MM.1S (cell line): ENCODE data around the gene ENOSF1.

Experiments
- DNase-seq: peaks from one replicate; pipeline ENCODE4 v3.0.0-alpha.2; 2015
- H2AFZ ChIP-seq: fragments of 300-600 bp; sonication (generic); 2 replicates; pipeline ENCODE4 v1.6.0; 2016; ENCODE audit warnings: antibody characterized with exemption, low read length
- H3F3A ChIP-seq: fragments of 300-600 bp; sonication (generic); 2 replicates; pipeline ENCODE4 v1.6.1; 2016; ENCODE audit warnings: mild to moderate bottlenecking, antibody characterized with exemption, low read length, moderate library complexity, mixed read lengths; ENCODE audit not compliant: insufficient read depth
- H3K27ac ChIP-seq: fragments of 300-600 bp; sonication (generic); 2 replicates; pipeline ENCODE4 v1.5.1; 2016; ENCODE audit warnings: mild to moderate bottlenecking, low read length
- H3K27me3 ChIP-seq: fragments of 300-600 bp; sonication (generic); replicated peaks from 2 replicates; pipeline ENCODE4 v1.6.0; 2016; ENCODE audit warnings: low read length; ENCODE audit not compliant: insufficient read depth
- H3K36me3 ChIP-seq: fragments of 300-600 bp; sonication (generic); replicated peaks from 2 replicates; pipeline ENCODE4 v1.6.1; 2016; ENCODE audit warnings: mild to moderate bottlenecking, low read length, mixed read lengths; ENCODE audit not compliant: insufficient read depth
- H3K4me1 ChIP-seq: fragments of 300-600 bp; sonication (generic); 2 replicates; pipeline ENCODE4 v1.6.1; 2016; ENCODE audit warnings: low read length, mixed read lengths
- H3K4me2 ChIP-seq: fragments of 300-600 bp; sonication (generic); 2 replicates; pipeline ENCODE4 v1.6.0; 2016; ENCODE audit warnings: low read depth, low read length
- H3K4me3 ChIP-seq: fragments of 300-600 bp; sonication (generic); 2 replicates; pipeline ENCODE4 v1.5.1; 2016; ENCODE audit warnings: low read length, mixed read lengths
- H3K79me2 ChIP-seq: fragments of 300-600 bp; sonication (generic); 2 replicates; pipeline ENCODE4 v1.6.1; 2016; ENCODE audit warnings: mixed run types, low read length, mixed read lengths
- H3K9ac ChIP-seq: fragments of 300-600 bp; sonication (generic); 2 replicates; pipeline ENCODE4 v1.6.1; 2016; ENCODE audit warnings: low read length, mixed read lengths
- H3K9me2 ChIP-seq: fragments of 300-600 bp; sonication (generic); replicated peaks from 2 replicates; pipeline ENCODE4 v1.6.1; 2016; ENCODE audit warnings: mild to moderate bottlenecking, low read length, mixed read lengths; ENCODE audit not compliant: insufficient read depth
- H3K9me3 ChIP-seq: fragments of 300-600 bp; sonication (generic); replicated peaks from 2 replicates; pipeline ENCODE4 v1.6.1; 2016; ENCODE audit warnings: mild to moderate bottlenecking, low read length, mixed read lengths; ENCODE audit not compliant: insufficient read depth
- H4K20me1 ChIP-seq: fragments of 300-600 bp; sonication (generic); 2 replicates; pipeline ENCODE4 v1.6.1; 2016; ENCODE audit warnings: mild to moderate bottlenecking, low read length, moderate library complexity, mixed read lengths; ENCODE audit not compliant: insufficient read depth
- CTCF ChIP-seq: fragments of 300-600 bp; sonication (generic); IDR thresholded peaks from 2 replicates; pipeline ENCODE4 v1.5.1; 2016; ENCODE audit warnings: antibody characterized with exemption, low read length, mixed read lengths
- EZH2 ChIP-seq: fragments of 300-600 bp; sonication (generic); optimal IDR thresholded peaks from 2 replicates; pipeline ENCODE3; 2017; ENCODE audit warnings: low read depth, mild to moderate bottlenecking, antibody characterized with exemption, low read length, mixed read lengths
- EZH2phosphoT487 ChIP-seq: fragments of 300-600 bp; sonication (generic); IDR thresholded peaks from 2 replicates; pipeline ENCODE4 v1.6.1; 2018; ENCODE audit warnings: antibody characterized with exemption, low read length

ENOSF1 gene

GRCh38 chr18:723541-724080 lies 11.2 kb upstream of the ENOSF1 start:
- Histone ChIP-seq H3K4me1 (no peaks in the 10 kb centered on the region), H3K9me3 (no peaks in the 10 kb centered on the region), H3K79me2 (no peaks in the 10 kb centered on the region), H3F3A (no peaks in the 10 kb centered on the region), H3K36me3 (no peaks in the 10 kb centered on the region), H3K27me3 (no peaks in the 10 kb centered on the region), H3K4me2 (no peak overlapping the region), H3K9ac (no peak overlapping the region), H2AFZ (no peak overlapping the region), H3K27ac (no peak overlapping the region), H4K20me1 (no peaks in the 10 kb centered on the region), H3K9me2 (no peaks in the 10 kb centered on the region), H3K4me3 (no peak overlapping the region)
- no peak for DNase-seq
- TF ChIP-seq EZH2phosphoT487 (no peak), CTCF (no peak), EZH2 (no peak)

GRCh38 chr18:717003-717402 lies 4.6 kb upstream of the ENOSF1 start:
- Histone ChIP-seq H3K9me3 (no peaks in the 10 kb centered on the region), H3K4me1 (no peaks in the 10 kb centered on the region), H3K27ac (no peak overlapping the region)

GRCh38 chr18:715626-716025 lies 3.2 kb upstream of the ENOSF1 start:
- Histone ChIP-seq H3K9ac (no peak overlapping the region), H3K9me3 (no peaks in the 10 kb centered on the region), H3K36me3 (no peaks in the 10 kb centered on the region), H3K4me3 (no peak overlapping the region), H3F3A (no peaks in the 10 kb centered on the region), H3K4me1 (no peaks in the 10 kb centered on the region), H3K4me2 (no peak overlapping the region), H3K79me2 (peaks cover 7% of the 10 kb centered on the region), H3K27ac (no peak overlapping the region), H3K9me2 (no peaks in the 10 kb centered on the region), H2AFZ (no peak overlapping the region), H3K27me3 (no peaks in the 10 kb centered on the region), H4K20me1 (no peaks in the 10 kb centered on the region)
- no peak for TF ChIP-seq CTCF
- no peak for TF ChIP-seq EZH2phosphoT487
- TF ChIP-seq EZH2, result no peak
- DNase-seq, result no peak

More at GRCh38 chr18:717003-717402, 4.6 kb upstream of the ENOSF1 start:
- Histone ChIP-seq H3K4me3 (no peak overlapping the region), H3F3A (no peaks in the 10 kb centered on the region), H3K4me2 (no peak overlapping the region), H3K79me2 (no peaks in the 10 kb centered on the region), H3K9me2 (no peaks in the 10 kb centered on the region), H4K20me1 (no peaks in the 10 kb centered on the region), H2AFZ (no peak overlapping the region), H3K36me3 (no peaks in the 10 kb centered on the region), H3K27me3 (no peaks in the 10 kb centered on the region), H3K9ac (no peak overlapping the region)
- TF ChIP-seq CTCF, result no peak
- TF ChIP-seq EZH2phosphoT487, result no peak
- TF ChIP-seq EZH2, result no peak
- DNase-seq, result no peak
